GM12892 (cell line): ENCODE data around the gene LIG3.

Source experiments
- DNase-seq: peaks from one replicate; pipeline ENCODE4 v3.0.0; 2011; ENCODE audit not compliant: insufficient read length
- FAIRE-seq: peaks from 2 replicates; lab custom pipeline; 2011; peaks lifted over from hg19 to GRCh38; lab: Jason Lieb, UNC
- POLR2A ChIP-seq: IDR thresholded peaks from 2 replicates; pipeline ENCODE4 v1.6.1; 2011; ENCODE audit warnings: low read depth, low read length, control low read depth
- POLR2AphosphoS5 ChIP-seq: IDR thresholded peaks from 2 replicates; pipeline ENCODE4 v1.6.1; 2011; ENCODE audit warnings: low read depth, low read length, control low read depth
- TAF1 ChIP-seq: IDR thresholded peaks from 2 replicates; pipeline ENCODE4 v1.6.1; 2011; ENCODE audit warnings: low read depth, mild to moderate bottlenecking, control low read depth, low read length, borderline replicate concordance

LIG3 gene

GRCh38 chr17:35048685-35049379 is 68.5 kb downstream of the LIG3 start:
- DNase-seq (no peak), FAIRE-seq (peak; percentile 51)
- TF ChIP-seq POLR2AphosphoS5 (no peak), POLR2A (no peak), TAF1 (no peak)

GRCh38 chr17:35050170-35050569 is 69.9 kb downstream of the LIG3 start:
- no peak for TF ChIP-seq TAF1
- TF ChIP-seq POLR2A = no peak
- no peak for TF ChIP-seq POLR2AphosphoS5
- peak; percentile 48 for FAIRE-seq
- no peak for DNase-seq

- TF ChIP-seq POLR2AphosphoS5 (no peak; the same call in 1 of the 2 replicates), POLR2A (no peak), TAF1 (no peak)
- FAIRE-seq = peak; percentile 91
- no peak for DNase-seq
Observed at GRCh38 chr17:35051183-35051578, 70.9 kb downstream of the LIG3 start.

GRCh38 chr17:35051579-35052240 is 71.4 kb downstream of the LIG3 start:
- DNase-seq = no peak
- no peak for TF ChIP-seq POLR2AphosphoS5
- no peak for TF ChIP-seq POLR2A
- no peak for TF ChIP-seq TAF1
- no peak for FAIRE-seq

GRCh38 chr17:35052241-35052610 is 71.9 kb downstream of the LIG3 start:
- TF ChIP-seq POLR2AphosphoS5 (no peak), POLR2A (no peak), TAF1 (no peak)
- DNase-seq (no peak), FAIRE-seq (no peak)

GRCh38 chr17:35052780-35053179 is 72.5 kb downstream of the LIG3 start:
- TF ChIP-seq POLR2A = no peak
- TF ChIP-seq TAF1 = no peak
- no peak for TF ChIP-seq POLR2AphosphoS5
- DNase-seq (no peak), FAIRE-seq (no peak)

- FAIRE-seq (no peak), DNase-seq (no peak)
- TF ChIP-seq POLR2A = no peak
- TF ChIP-seq TAF1 = no peak
- TF ChIP-seq POLR2AphosphoS5 = no peak
Observed at GRCh38 chr17:35053204-35053603, 72.9 kb downstream of the LIG3 start.

- FAIRE-seq = peak; percentile 30
- TF ChIP-seq POLR2A (no peak), POLR2AphosphoS5 (no peak), TAF1 (no peak)
- DNase-seq = no peak
Observed at GRCh38 chr17:35056013-35056412, 75.7 kb downstream of the LIG3 start.

GRCh38 chr17:35057332-35057915 is 77.1 kb downstream of the LIG3 start:
- no peak for DNase-seq
- no peak for TF ChIP-seq POLR2AphosphoS5
- TF ChIP-seq TAF1 = no peak
- TF ChIP-seq POLR2A = no peak
- no peak for FAIRE-seq
